A549 (cell line): ENCODE results near the gene ANKRD35. TPM values are rescaled to one million over a fixed set of nuclear protein-coding genes. Genes with fewer than 3 reads are reported as not detected.
A peak's percentile ranks its signal among the peaks of the same experiment; 100 is the strongest.

Experiments used
- ATAC-seq, 2 experiments: fragments of 200-7000 bp in 1 of 2; fragments of >200 bp in 1 of 2; cut with Nextera tagmentation in 1 of 2; cut with Tn5 transposase in 1 of 2; 3 replicates each; pipeline versions ENCODE4 v1.8.0 to v1.9.1; 2018 to 2020; ENCODE audit warnings: mild to moderate bottlenecking in 1 of 2, moderate library complexity in 1 of 2
- CTCF ChIA-PET: fragments of 300-600 bp; sonication (Branson Sonifier 250); formaldehyde crosslinking; extraction: SDS; loops from one replicate; lab custom pipeline; 2021; ENCODE audit warnings: antibody characterized with exemption, inconsistent platforms; lab: Yijun Ruan, JAX
- POLR2A ChIA-PET: fragments of 350-600 bp; formaldehyde crosslinking; extraction: SDS; loops from one replicate; lab custom pipeline; 2021; ENCODE audit warnings: antibody characterized with exemption, inconsistent platforms; lab: Yijun Ruan, JAX
- DNase-seq, 2 experiments: peaks; one replicate each; pipeline versions ENCODE4 v3.0.0 to v3.0.0-alpha.2; 2011 to 2016; ENCODE audit warnings: low read depth in 1 of 2, low spot score in 1 of 2
- FAIRE-seq: peaks from 2 replicates; lab custom pipeline; 2011; peaks lifted over from hg19 to GRCh38; lab: Jason Lieb, UNC
- H3K27ac ChIP-seq, 2 experiments: fragments of >200 bp; sonication (Bioruptor Twin); formaldehyde crosslinking; 3 replicates each; pipeline ENCODE4 v1.5.1; 2016 to 2017
- H3K4me1 ChIP-seq: fragments of >200 bp; sonication (Bioruptor Twin); formaldehyde crosslinking; 3 replicates; pipeline ENCODE4 v1.6.1; 2016
- H3K4me2 ChIP-seq: fragments of >200 bp; sonication (Bioruptor Twin); formaldehyde crosslinking; 3 replicates; pipeline ENCODE4 v1.6.1; 2016
- H3K4me3 ChIP-seq: fragments of >200 bp; sonication (Bioruptor Twin); formaldehyde crosslinking; 3 replicates; pipeline ENCODE4 v1.5.1; 2016
- H3K9me3 ChIP-seq: fragments of >200 bp; sonication (Bioruptor Twin); formaldehyde crosslinking; 3 replicates; pipeline ENCODE4 v1.6.1; 2016
- BCL3 ChIP-seq: fragments of >200 bp; sonication (Bioruptor Twin); formaldehyde crosslinking; IDR thresholded peaks from 3 replicates; pipeline ENCODE4 v1.6.1; 2016
- BHLHE40 ChIP-seq: IDR thresholded peaks from 2 replicates; pipeline ENCODE4 v1.6.1; 2012; ENCODE audit warnings: low read depth, low read length, inconsistent platforms
- CBX8 ChIP-seq: fragments of 200-600 bp; sonication (generic); IDR thresholded peaks from 2 replicates; pipeline ENCODE4 v1.6.1; 2016
- CEBPB ChIP-seq, 2 experiments: fragments of >200 bp in 1 of 2; sonication (Bioruptor Twin) in 1 of 2; formaldehyde crosslinking in 1 of 2; IDR thresholded peaks; 2 replicates each; pipeline ENCODE4 v1.6.1; 2012 to 2016
- CHD2 ChIP-seq: fragments of 150-350 bp; IDR thresholded peaks from 2 replicates; pipeline ENCODE4 v1.6.1; 2014; ENCODE audit warnings: low read length; ENCODE audit not compliant: partially characterized antibody
- CHD4 ChIP-seq: fragments of 200-600 bp; sonication (generic); IDR thresholded peaks from 2 replicates; pipeline ENCODE4 v1.6.1; 2016; ENCODE audit warnings: antibody characterized with exemption, mild to moderate bottlenecking, borderline replicate concordance
- E2F6 ChIP-seq: IDR thresholded peaks from 2 replicates; pipeline ENCODE4 v1.6.1; 2012; ENCODE audit warnings: low read depth, borderline replicate concordance
- ELK1 ChIP-seq: fragments of 150-350 bp; IDR thresholded peaks from 2 replicates; pipeline ENCODE4 v1.6.1; 2014; ENCODE audit warnings: low read depth, mild to moderate bottlenecking, low read length
- ESRRA ChIP-seq: fragments of 150-350 bp; IDR thresholded peaks from 2 replicates; pipeline ENCODE4 v1.6.1; 2014; ENCODE audit warnings: mild to moderate bottlenecking, low read length, borderline replicate concordance
- HES2 ChIP-seq: fragments of >200 bp; sonication (Bioruptor Twin); formaldehyde crosslinking; IDR thresholded peaks from 2 replicates; pipeline ENCODE4 v1.6.1; 2016
- HEYL ChIP-seq: fragments of 250-450 bp; sonication (Bioruptor Pico); IDR thresholded peaks from 2 replicates; pipeline ENCODE4 v1.8.0; 2021; ENCODE audit warnings: mild to moderate bottlenecking, moderate library complexity
- HOXB13 ChIP-seq: fragments of 250-450 bp; sonication (Bioruptor Pico); IDR thresholded peaks from 2 replicates; pipeline ENCODE4 v1.5.0; 2020; ENCODE audit warnings: low read depth, mild to moderate bottlenecking, moderate library complexity
- HOXB5 ChIP-seq: fragments of 250-450 bp; sonication (Bioruptor Pico); IDR thresholded peaks from 2 replicates; pipeline ENCODE4 v1.5.0; 2020; ENCODE audit warnings: mild to moderate bottlenecking, moderate library complexity
- JUNB ChIP-seq: fragments of >200 bp; sonication (Bioruptor Twin); formaldehyde crosslinking; IDR thresholded peaks from 2 replicates; pipeline ENCODE4 v1.6.1; 2016
- KDM1A ChIP-seq: fragments of 200-600 bp; sonication (generic); IDR thresholded peaks from 2 replicates; pipeline ENCODE4 v1.6.1; 2016; ENCODE audit warnings: low read depth, mild to moderate bottlenecking
- KDM5A ChIP-seq: fragments of 200-600 bp; sonication (generic); IDR thresholded peaks from 2 replicates; pipeline ENCODE4 v1.6.1; 2016; ENCODE audit warnings: antibody characterized with exemption, mild to moderate bottlenecking
- POLR2AphosphoS2 ChIP-seq: conservative IDR thresholded peaks from 2 replicates; pipeline ENCODE4 v1.6.1; 2012; ENCODE audit warnings: low read length, improper control_type of control experiment, inconsistent platforms
- REST ChIP-seq: fragments of 200-600 bp; sonication (generic); IDR thresholded peaks from 2 replicates; pipeline ENCODE4 v1.6.1; 2016; ENCODE audit warnings: antibody characterized with exemption, mild to moderate bottlenecking, moderate library complexity
- RNF2 ChIP-seq: fragments of 200-600 bp; sonication (generic); IDR thresholded peaks from 2 replicates; pipeline ENCODE4 v1.6.1; 2016; ENCODE audit warnings: low read depth, mild to moderate bottlenecking, antibody characterized with exemption, moderate library complexity, borderline replicate concordance
- SMC3 ChIP-seq: fragments of >200 bp; sonication (Bioruptor Twin); formaldehyde crosslinking; IDR thresholded peaks from 3 replicates; pipeline ENCODE4 v1.6.1; 2018; ENCODE audit warnings: inconsistent platforms
- WGBS: methylation state at CpG from one replicate; pipeline ENCODE4 v1.1.6; 2017; ENCODE audit errors: missing lambda C conversion rate; 5-methylcytosine and 5-hydroxymethylcytosine counted together
- polyA plus RNA-seq, 4 experiments: library from polyadenylated mRNA; depleted of rRNA in 3 of 4; stranded (reverse); fragments of >200 nt; fragmentation: RNase III in 1 of 4; extraction: RNeasy Plus Mini Kit Qiagen cat#74134 plus additional on column Dnase treatment in 1 of 4; gene quantifications; 2 replicates in 3 of 4; 3 replicates in 1 of 4; pipeline ENCODE4 v1.2.3, GENCODE V29; 2011 to 2017

The ANKRD35 gene
- polyA plus RNA-seq, 2 of the 4 experiments (the other 2 are of a cell fraction), result not detected

GRCh38 chr1:145886816-145887215, 1.1 kb upstream of the ANKRD35 start:
- no peak for FAIRE-seq

GRCh38 chr1:145886390-145886789, 724 bp upstream of the ANKRD35 start:
- CTCF ChIA-PET, result interaction anchor here (0.6 to 11.2 kb wide), 5 partner anchors 23 to 82 kb away, joined by 4 to 429 read pairs (median 4); partner anchors contain the start of genes ITGA10 and NUDT17
- FAIRE-seq (no peak), DNase-seq (no peak), ATAC-seq (0 out of 6 replicates have a peak, but pooled peaks have one; percentile 2)
- POLR2A ChIA-PET, result interaction anchor here (1.2 kb wide), 1 partner anchor 40 kb away, joined by 8 read pairs; the partner anchor contains the start of gene NUDT17
- Histone ChIP-seq H3K4me2 (peak overlapping the region; percentile 99), H3K4me3 (peak overlapping the region; percentile 60), H3K9me3 (no peaks in the 10 kb centered on the region), H3K4me1 (peaks cover 28% of the 10 kb centered on the region)
- 56% methylated on average over 11 of the region's 11 CpGs for WGBS
- TF ChIP-seq KDM5A (no peak), KDM1A (no peak), HEYL (CRISPR knock-in tag) (no peak), JUNB (no peak), ELK1 (no peak), HOXB5 (CRISPR knock-in tag) (no peak), CHD4 (no peak), SMC3 (no peak), BCL3 (no peak), CHD2 (no peak), RNF2 (no peak), E2F6 (no peak), BHLHE40 (no peak), CEBPB (IDR thresholded peaks at IDR 0.05) (no peak)
- TF ChIP-seq, all 56 proteins: peak for 0
- H3K27ac ChIP-seq, result peak overlapping the region in 1 of 2 experiments; percentile 26; a peak in 2 of 6 replicates

More at GRCh38 chr1:145886816-145887215, 1.1 kb upstream of the ANKRD35 start:
- ChIA-PET CTCF (interaction anchor here (1.5 to 11.2 kb wide), 3 partner anchors 24 to 41 kb away, joined by 4 to 429 read pairs (median 4); partner anchors contain the start of genes ITGA10 and NUDT17), POLR2A (interaction anchor here (0.6 kb wide), 1 partner anchor 40 kb away, joined by 3 read pairs; no protein-coding TSS in a partner anchor)
- TF ChIP-seq HOXB13 (no peak), JUNB (no peak), ESRRA (no peak), HEYL (CRISPR knock-in tag) (no peak), HES2 (no peak), REST (no peak), CBX8 (no peak), POLR2AphosphoS2 (no peak)
- H3K9me3 ChIP-seq, result no peaks in the 10 kb centered on the region
- ATAC-seq, result no peak
- no peak for DNase-seq
- no peak overlapping the region for H3K4me3 ChIP-seq
- H3K4me1 ChIP-seq, result peaks cover 31% of the 10 kb centered on the region
- peak overlapping the region in 1 of 2 experiments; percentile 61; a peak in 1 of 6 replicates for H3K27ac ChIP-seq
- no peak overlapping the region for H3K4me2 ChIP-seq
- 89% methylated on average over 8 of the region's 8 CpGs for WGBS
